Colonic mucosa (tissue), 4 donors: ENCODE results near the gene RACK1. TPM values are rescaled to one million over a fixed set of nuclear protein-coding genes. Genes with fewer than 3 reads are reported as not detected.

Experiments
- DNase-seq: peaks from one replicate; pipeline ENCODE4 v3.0.0-alpha.2; 2020
- H3K27ac ChIP-seq: fragments of 200-600 bp; one replicate; pipeline ENCODE4 v1.8.0; 2021
- H3K27me3 ChIP-seq: fragments of 200-600 bp; one replicate; pipeline ENCODE4 v1.8.0; 2021
- H3K36me3 ChIP-seq: fragments of 200-600 bp; one replicate; pipeline ENCODE4 v1.8.0; 2021
- H3K4me1 ChIP-seq: fragments of 200-600 bp; one replicate; pipeline ENCODE4 v1.8.0; 2021; ENCODE audit warnings: mild to moderate bottlenecking
- H3K4me3 ChIP-seq: fragments of 200-600 bp; one replicate; pipeline ENCODE4 v1.8.0; 2021
- H3K9ac ChIP-seq, 2 donors: one replicate each; pipeline ENCODE4 v1.7.0; 2013; ENCODE audit warnings: control low read depth in 2 of 2, low read depth in 2 of 2, low read length in 2 of 2
- H3K9me3 ChIP-seq: fragments of 200-600 bp; one replicate; pipeline ENCODE4 v1.8.0; 2021
- intact Hi-C: fragments of 100-400 bp; cut with DNase I; formaldehyde crosslinking; loops from one replicate; pipeline ENCODE4 v1.14.1; 2022
- total RNA-seq, 2 donors: library from RNA; stranded (reverse); fragmentation: NEBNext Ultra II Directional in 1 of 2; extraction: Animal tissue kit (Norgen Biotek cat#: 25700) in 1 of 2; gene quantifications; one replicate each; pipeline ENCODE4 v1.2.1, GENCODE V29; 2021
- TF ChIP-seq, protein P1 (sequence below): fragments of 200-600 bp; IDR thresholded peaks from one replicate; pipeline ENCODE4 v1.8.0; 2022; ENCODE audit warnings: antibody characterized with exemption, mild to moderate bottlenecking
- donor health status: healthy.
- donor health status: DM: no; HTN: no; CAD: no.
- donor health status: DM: no; HTN: no; CAD: no.

The RACK1 gene
- total RNA-seq, 2 donors from 2014 or later = 1,252 to 1,403 TPM

DNA sequence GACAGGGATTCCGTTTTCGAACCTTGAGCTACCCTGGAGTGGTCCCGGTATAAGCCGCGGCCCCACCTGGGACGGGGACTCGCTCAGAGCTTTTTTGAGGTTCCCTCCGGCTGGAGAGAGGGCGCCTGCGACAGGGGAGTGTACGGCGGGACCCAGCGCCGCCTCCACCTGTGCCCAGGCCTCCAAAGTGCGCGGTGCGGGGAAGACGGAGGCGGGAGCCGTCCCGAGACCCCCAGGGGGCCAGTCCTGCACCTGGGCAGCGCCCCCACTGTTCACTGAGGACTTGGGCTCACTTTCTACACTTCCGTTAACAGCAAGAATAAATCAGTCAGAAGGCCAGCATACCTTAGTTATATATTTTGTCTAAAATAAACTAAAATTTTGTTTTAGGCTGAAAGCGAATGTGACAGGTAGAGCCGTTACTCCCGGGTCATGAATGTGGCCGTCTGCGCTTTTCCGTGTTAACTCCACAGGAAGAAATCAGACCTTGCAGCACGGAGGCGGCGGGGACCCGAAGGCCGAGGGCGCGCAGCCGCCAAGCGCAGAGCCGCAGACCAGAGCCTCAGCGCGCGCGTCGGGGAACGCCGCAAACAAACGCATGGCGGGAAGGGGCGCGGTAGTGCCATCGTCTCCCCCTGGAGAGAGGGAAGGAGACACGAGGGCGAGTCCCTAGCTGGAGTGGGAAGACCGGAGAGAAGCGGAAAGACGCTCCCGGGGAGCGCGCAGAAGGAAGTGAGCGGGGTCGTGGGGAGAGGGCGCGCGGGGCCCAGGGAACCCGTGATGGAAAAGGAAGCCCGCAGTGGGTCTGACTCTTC lies 52.8 kb downstream of the RACK1 start:
- DNase-seq = peak; percentile 58
- H3K27ac ChIP-seq = peak overlapping the region; percentile 88
- no peaks in the 10 kb centered on the region for H3K9me3 ChIP-seq
- H3K27me3 ChIP-seq = no peaks in the 10 kb centered on the region
- H3K4me3 ChIP-seq = peak overlapping the region; percentile 81
- H3K9ac ChIP-seq = peak overlapping the region; percentile 76 to 82
- no peaks in the 10 kb centered on the region for H3K4me1 ChIP-seq
- TF ChIP-seq, protein P1, sequence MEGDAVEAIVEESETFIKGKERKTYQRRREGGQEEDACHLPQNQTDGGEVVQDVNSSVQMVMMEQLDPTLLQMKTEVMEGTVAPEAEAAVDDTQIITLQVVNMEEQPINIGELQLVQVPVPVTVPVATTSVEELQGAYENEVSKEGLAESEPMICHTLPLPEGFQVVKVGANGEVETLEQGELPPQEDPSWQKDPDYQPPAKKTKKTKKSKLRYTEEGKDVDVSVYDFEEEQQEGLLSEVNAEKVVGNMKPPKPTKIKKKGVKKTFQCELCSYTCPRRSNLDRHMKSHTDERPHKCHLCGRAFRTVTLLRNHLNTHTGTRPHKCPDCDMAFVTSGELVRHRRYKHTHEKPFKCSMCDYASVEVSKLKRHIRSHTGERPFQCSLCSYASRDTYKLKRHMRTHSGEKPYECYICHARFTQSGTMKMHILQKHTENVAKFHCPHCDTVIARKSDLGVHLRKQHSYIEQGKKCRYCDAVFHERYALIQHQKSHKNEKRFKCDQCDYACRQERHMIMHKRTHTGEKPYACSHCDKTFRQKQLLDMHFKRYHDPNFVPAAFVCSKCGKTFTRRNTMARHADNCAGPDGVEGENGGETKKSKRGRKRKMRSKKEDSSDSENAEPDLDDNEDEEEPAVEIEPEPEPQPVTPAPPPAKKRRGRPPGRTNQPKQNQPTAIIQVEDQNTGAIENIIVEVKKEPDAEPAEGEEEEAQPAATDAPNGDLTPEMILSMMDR = peak; percentile 9
- no peaks in the 10 kb centered on the region for H3K36me3 ChIP-seq
- intact Hi-C loops = no loop called here

DNA sequence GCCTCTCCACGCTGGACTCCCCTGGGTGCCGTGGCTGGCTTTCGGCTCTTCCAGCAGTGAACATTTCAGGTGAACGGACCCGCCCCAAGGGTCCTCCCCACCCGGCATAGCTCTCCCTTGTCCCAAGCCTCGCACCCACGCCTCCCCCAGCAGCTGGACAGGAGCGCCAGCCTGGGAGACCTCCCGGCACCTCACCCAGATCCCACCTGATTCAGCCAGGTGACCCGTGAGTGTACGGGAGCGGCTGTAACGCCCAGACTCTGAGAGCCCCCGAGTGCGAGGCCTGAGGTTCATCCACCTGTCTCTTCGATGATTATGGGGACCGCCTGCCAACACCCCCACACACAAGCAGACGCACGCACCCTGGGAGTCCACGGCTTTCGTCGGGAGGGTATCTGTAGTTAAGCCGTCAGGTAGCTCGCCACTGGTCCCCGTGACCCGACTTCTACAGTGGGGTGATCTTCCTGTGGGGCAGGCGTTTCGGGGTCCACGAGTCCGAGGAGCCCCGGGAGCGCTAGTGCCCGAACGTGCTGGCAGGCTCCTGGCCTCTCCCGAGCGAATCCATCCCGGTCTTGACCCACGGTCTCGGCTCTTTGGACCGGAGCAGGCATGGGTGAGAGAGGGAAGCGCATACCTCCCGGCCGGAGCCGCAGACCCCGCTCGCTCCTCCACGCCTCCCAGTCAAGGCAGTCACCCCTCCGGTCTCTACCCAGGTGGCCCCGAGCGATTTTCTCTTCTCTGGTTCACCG lies 53.6 kb downstream of the RACK1 start:
- TF ChIP-seq, protein P1 = no peak
- DNase-seq = peak; percentile 52
- Histone ChIP-seq H3K9ac (peak overlapping the region; percentile 76 to 82), H3K4me3 (peak overlapping the region; percentile 81), H3K27ac (peak overlapping the region; percentile 88), H3K9me3 (no peaks in the 10 kb centered on the region), H3K36me3 (no peaks in the 10 kb centered on the region), H3K27me3 (no peaks in the 10 kb centered on the region), H3K4me1 (no peaks in the 10 kb centered on the region)
- intact Hi-C loops = loop anchor here (2.0 to 10.0 kb wide), 2 partner anchors 33 to 75 kb away; partner anchors contain the start of genes TRIM41 and TRIM52

DNA sequence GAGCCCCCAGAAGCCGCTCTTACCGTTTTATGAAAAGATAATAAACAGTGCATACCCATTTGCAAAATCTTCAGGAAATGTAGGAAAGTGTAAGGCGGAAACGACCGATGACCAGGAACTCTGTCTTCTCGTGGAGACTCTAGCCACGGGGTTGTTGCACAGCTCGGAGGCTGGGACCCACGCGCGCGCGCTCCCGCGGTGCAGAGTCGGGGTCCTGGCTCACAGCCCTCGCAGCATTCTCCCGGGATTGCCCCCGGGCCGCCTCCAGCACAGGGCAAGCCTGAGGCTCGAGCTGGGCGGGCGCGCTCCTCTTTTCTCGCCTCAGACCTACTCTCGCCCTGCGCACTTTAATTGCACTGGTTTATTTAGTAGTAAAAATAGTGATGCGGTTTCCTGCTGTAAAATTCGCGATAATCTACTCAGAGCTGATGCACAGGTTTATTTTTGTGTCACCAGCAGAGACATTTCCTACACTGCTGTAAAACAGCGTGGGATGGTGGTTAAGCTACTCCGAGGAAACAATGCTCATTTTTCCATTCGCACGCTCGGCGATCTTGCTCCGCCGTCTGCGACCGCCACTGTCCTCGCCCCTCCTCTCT lies 54.2 kb downstream of the RACK1 start:
- Histone ChIP-seq H3K4me1 (no peaks in the 10 kb centered on the region), H3K27me3 (no peaks in the 10 kb centered on the region), H3K9ac (peak overlapping the region; percentile 76 to 82), H3K9me3 (no peaks in the 10 kb centered on the region), H3K27ac (peak overlapping the region; percentile 28), H3K36me3 (no peaks in the 10 kb centered on the region), H3K4me3 (peak overlapping the region; percentile 81)
- intact Hi-C loops = loop anchor here (2.0 to 10.0 kb wide), 2 partner anchors 33 to 75 kb away; partner anchors contain the start of genes TRIM41 and TRIM52
- DNase-seq = peak; percentile 54
- TF ChIP-seq, protein P1 = no peak

DNA sequence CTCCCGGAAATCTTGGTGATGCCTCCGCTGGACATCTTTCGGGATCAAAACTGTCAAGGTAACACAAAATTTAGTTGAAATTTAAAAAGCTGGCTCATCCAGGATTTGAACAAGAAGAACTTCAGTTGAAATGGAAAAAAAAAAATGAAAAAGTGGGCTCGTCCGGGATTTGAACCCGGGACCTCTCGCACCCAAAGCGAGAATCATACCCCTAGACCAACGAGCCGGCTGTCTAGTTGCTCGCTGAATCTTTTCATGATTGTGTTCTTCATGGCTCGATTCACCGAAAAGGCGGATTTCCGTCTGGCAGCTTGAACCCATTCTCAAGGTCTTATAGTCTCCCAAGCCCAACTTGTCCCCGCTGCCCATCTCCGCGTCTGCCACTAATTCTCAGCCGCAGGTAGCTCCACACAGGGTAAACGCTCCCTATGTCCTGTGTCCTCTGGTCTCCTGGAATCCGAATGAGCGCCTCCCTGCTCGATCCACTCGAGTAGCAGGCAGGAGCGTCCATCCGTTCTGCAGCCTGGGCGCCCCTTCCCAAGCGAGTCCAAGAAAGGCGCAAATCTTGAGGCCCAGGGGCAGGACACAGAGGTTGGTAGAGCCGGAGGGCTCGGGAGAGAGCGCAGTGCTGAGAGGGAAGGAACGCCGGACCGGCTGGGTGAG lies 54.9 kb downstream of the RACK1 start:
- Histone ChIP-seq H3K4me1 (peaks cover 2% of the 10 kb centered on the region), H3K9me3 (no peaks in the 10 kb centered on the region), H3K4me3 (peak overlapping the region; percentile 81), H3K36me3 (no peaks in the 10 kb centered on the region), H3K27me3 (no peaks in the 10 kb centered on the region), H3K9ac (peak overlapping the region; percentile 76 to 82), H3K27ac (peak overlapping the region; percentile 28)
- DNase-seq = peak; percentile 89
- TF ChIP-seq, protein P1 = no peak
- intact Hi-C loops = loop anchor here (2.0 to 10.0 kb wide), 2 partner anchors 34 to 76 kb away; partner anchors contain the start of genes TRIM41 and TRIM52
